T-helper 1 cell (primary cell): ENCODE results near the gene CHL1.

Experiments
- DNase-seq, 5 donors: peaks; one replicate each; pipeline ENCODE4 v3.0.0-alpha.2; 2012 to 2020

Gene CHL1

GRCh38 chr3:418239-418929, 221.8 kb downstream of the CHL1 start:
- DNase-seq: no peak

- no peak for DNase-seq
These were observed 224.0 kb downstream of the CHL1 start for GRCh38 chr3:420584-420983.

GRCh38 chr3:425079-425478, 228.5 kb downstream of the CHL1 start:
- DNase-seq: no peak

GRCh38 chr3:426072-426471, 229.5 kb downstream of the CHL1 start:
- DNase-seq: no peak

- no peak for DNase-seq
These were observed 230.6 kb downstream of the CHL1 start for GRCh38 chr3:427128-427527.

- no peak for DNase-seq
These were observed 233.6 kb downstream of the CHL1 start for GRCh38 chr3:430186-430585.

GRCh38 chr3:435161-435560, 238.6 kb downstream of the CHL1 start:
- no peak for DNase-seq

GRCh38 chr3:436053-436452, 239.5 kb downstream of the CHL1 start:
- no peak for DNase-seq

- no peak for DNase-seq
These were observed 244.3 kb downstream of the CHL1 start for GRCh38 chr3:440826-441225.

- DNase-seq: no peak
These were observed 249.4 kb downstream of the CHL1 start for GRCh38 chr3:445960-446359.

- DNase-seq: no peak
These were observed 251.1 kb downstream of the CHL1 start for GRCh38 chr3:447671-448070.

GRCh38 chr3:449711-450110, 253.1 kb downstream of the CHL1 start:
- no peak for DNase-seq

- DNase-seq: no peak
These were observed 255.7 kb downstream of the CHL1 start for GRCh38 chr3:452221-452620.

GRCh38 chr3:453106-453505, 256.5 kb downstream of the CHL1 start:
- DNase-seq: no peak

- DNase-seq: no peak
These were observed 258.4 kb downstream of the CHL1 start for GRCh38 chr3:454986-455385.

GRCh38 chr3:458124-458523, 261.6 kb downstream of the CHL1 start:
- no peak for DNase-seq

GRCh38 chr3:458653-459310, 262.2 kb downstream of the CHL1 start:
- no peak for DNase-seq
